K562 (cell line): ENCODE data around the gene P2RY4. TPM values are rescaled to one million over a fixed set of nuclear protein-coding genes. Genes with fewer than 3 reads are reported as not detected.

ENCODE experiments used
- ATAC-seq: fragments of 200-7000 bp; cut with Tn5 transposase; 3 replicates; pipeline ENCODE4 v1.9.1; 2020; ENCODE audit warnings: moderate library complexity
- BruUV-seq: library from RNA; stranded (reverse); fragments of 400-500 nt; replicated peaks from 2 replicates; lab custom pipeline; 2021; lab: Mats Ljungman, UMichigan
- CTCF ChIA-PET: fragments of 300-600 bp; formaldehyde crosslinking; extraction: SDS; loops from one replicate; lab custom pipeline; 2021; ENCODE audit warnings: low intra/inter-chr PET ratio; lab: Yijun Ruan, JAX
- POLR2A ChIA-PET: fragments of 300-600, 350-650 bp; sonication (Branson Sonifier 250); formaldehyde crosslinking; extraction: SDS; loops from one replicate; lab custom pipeline; 2021; ENCODE audit warnings: antibody characterized with exemption, inconsistent platforms; lab: Yijun Ruan, JAX
- DNase-seq, 4 experiments: peaks; one replicate each; pipeline versions ENCODE4 v3.0.0 to v3.0.0-alpha.2; 2011 to 2018; ENCODE audit warnings: low spot score in 3 of 4, mixed read lengths in 3 of 4; ENCODE audit errors: extremely low read depth in 1 of 4
- FAIRE-seq: peaks from 2 replicates; lab custom pipeline; 2011; peaks lifted over from hg19 to GRCh38; lab: Jason Lieb, UNC
- H2AFZ ChIP-seq: 2 replicates; pipeline ENCODE4 v1.6.0; 2011; ENCODE audit warnings: low read depth, low read length, control low read depth, inconsistent platforms
- H3K27ac ChIP-seq: fragments of 200-600 bp; 3 replicates; pipeline ENCODE4 v1.8.0; 2011; ENCODE audit warnings: low read depth, mild to moderate bottlenecking, control low read depth, inconsistent platforms, low read length, moderate library complexity, mixed read lengths; ENCODE audit errors: extremely low read depth
- H3K27me3 ChIP-seq, 2 experiments: fragments of 300-600 bp in 1 of 2; 2 replicates in 1 of 2; 3 replicates in 1 of 2; pipeline versions ENCODE4 v1.6.0 to v1.8.0; 2011; ENCODE audit warnings: inconsistent platforms in 2 of 2, low read length in 2 of 2, mild to moderate bottlenecking in 1 of 2, mixed read lengths in 1 of 2, moderate library complexity in 1 of 2; ENCODE audit not compliant: control insufficient read depth in 2 of 2, insufficient read depth in 2 of 2
- H3K36me3 ChIP-seq: fragments of 300-600 bp; 3 replicates; pipeline ENCODE4 v1.8.0; 2011; ENCODE audit warnings: mild to moderate bottlenecking, low read length, inconsistent platforms; ENCODE audit not compliant: control insufficient read depth, insufficient read depth
- H3K4me1 ChIP-seq, 2 experiments: fragments of 200-600 bp in 1 of 2; replicated peaks in 1 of 2; 2 replicates in 1 of 2; 3 replicates in 1 of 2; pipeline versions ENCODE4 v1.5.1 to v1.8.0; 2011; ENCODE audit warnings: inconsistent platforms in 2 of 2, low read length in 2 of 2, mild to moderate bottlenecking in 1 of 2, mixed read lengths in 1 of 2, moderate library complexity in 1 of 2; ENCODE audit not compliant: control insufficient read depth in 2 of 2, insufficient read depth in 2 of 2
- H3K4me2 ChIP-seq: 2 replicates; pipeline ENCODE4 v1.6.1; 2011; ENCODE audit warnings: low read length, control low read depth, inconsistent platforms, mixed read lengths; ENCODE audit not compliant: insufficient read depth
- H3K4me3 ChIP-seq: fragments of 200-600 bp; sonication (generic), shearing (Covaris generic); 2 replicates; pipeline ENCODE4 v1.5.1; 2016; ENCODE audit warnings: control low read depth, inconsistent platforms
- H3K79me2 ChIP-seq: fragments of 200-600 bp; 3 replicates; pipeline ENCODE4 v1.8.0; 2011; ENCODE audit warnings: low read length, inconsistent platforms; ENCODE audit not compliant: control insufficient read depth, insufficient read depth
- H3K9ac ChIP-seq, 2 experiments: 2 replicates each; pipeline versions ENCODE4 v1.6.0 to v1.6.1; 2011; ENCODE audit warnings: low read depth in 2 of 2, low read length in 2 of 2, control low read depth in 1 of 2, inconsistent platforms in 1 of 2, mild to moderate bottlenecking in 1 of 2, mixed read lengths in 1 of 2; ENCODE audit not compliant: insufficient read depth in 1 of 2
- H3K9me1 ChIP-seq: one replicate; pipeline ENCODE4 v1.6.0; 2011; ENCODE audit warnings: inconsistent platforms, mild to moderate bottlenecking, low read length, moderate library complexity; ENCODE audit not compliant: control insufficient read depth, insufficient read depth
- H3K9me3 ChIP-seq: replicated peaks from 2 replicates; pipeline ENCODE4 v1.5.1; 2011; ENCODE audit warnings: low read depth, low read length, inconsistent platforms; ENCODE audit not compliant: control insufficient read depth, insufficient read depth
- H4K20me1 ChIP-seq: replicated peaks from 2 replicates; pipeline ENCODE4 v1.6.1; 2011; ENCODE audit warnings: low read length, inconsistent platforms, mixed read lengths; ENCODE audit not compliant: control insufficient read depth, insufficient read depth
- ATF7 ChIP-seq: fragments of 450-650 bp; IDR thresholded peaks from 2 replicates; pipeline ENCODE4 v1.7.1; 2014; ENCODE audit warnings: mild to moderate bottlenecking, moderate library complexity
- BRF1 ChIP-seq: IDR thresholded peaks from 3 replicates; pipeline ENCODE4 v1.6.1; 2011; ENCODE audit warnings: borderline replicate concordance, mild to moderate bottlenecking; ENCODE audit not compliant: insufficient read length; ENCODE audit errors: extremely low read depth
- EP300 ChIP-seq: IDR thresholded peaks from 2 replicates; pipeline ENCODE4 v1.6.1; 2012; ENCODE audit warnings: low read length, improper control_type of control experiment
- ETV5 ChIP-seq: sonication (generic); formaldehyde crosslinking; IDR thresholded peaks from 2 replicates; pipeline ENCODE4 v1.4.0; 2020; ENCODE audit warnings: low read depth, mild to moderate bottlenecking, missing genetic modification reagents
- GATA2 ChIP-seq: sonication (generic); formaldehyde crosslinking; IDR thresholded peaks from 2 replicates; pipeline ENCODE4 v1.4.0; 2020; ENCODE audit warnings: mild to moderate bottlenecking, missing genetic modification reagents
- MTA1 ChIP-seq: fragments of 450-650 bp; IDR thresholded peaks from 2 replicates; pipeline ENCODE4 v1.6.1; 2017; ENCODE audit warnings: borderline replicate concordance
- NUFIP1 ChIP-seq: fragments of 450-650 bp; IDR thresholded peaks from 2 replicates; pipeline ENCODE4 v1.6.1; 2018; ENCODE audit not compliant: partially characterized antibody
- PCBP1 ChIP-seq: fragments of 200-400 bp; formaldehyde crosslinking; IDR thresholded peaks from 2 replicates; pipeline ENCODE4 v1.6.1; 2018; ENCODE audit warnings: mild to moderate bottlenecking, low read depth, low read length; ENCODE audit not compliant: poor library complexity, severe bottlenecking
- PHF8 ChIP-seq: fragments of 200-600 bp; sonication (generic); IDR thresholded peaks from 2 replicates; pipeline ENCODE4 v1.6.1; 2012; ENCODE audit warnings: mixed run types, mild to moderate bottlenecking, inconsistent platforms, low read length, moderate library complexity, borderline replicate concordance
- SMARCA4 ChIP-seq: fragments of 450-650 bp; IDR thresholded peaks from 2 replicates; pipeline ENCODE4 v1.6.1; 2016
- SREBF2 ChIP-seq: sonication (generic); formaldehyde crosslinking; IDR thresholded peaks from 2 replicates; pipeline ENCODE4 v1.4.0; 2020; ENCODE audit warnings: mild to moderate bottlenecking, missing genetic modification reagents
- ZBED1 ChIP-seq: IDR thresholded peaks from 2 replicates; pipeline ENCODE4 v1.6.1; 2014
- ZKSCAN8 ChIP-seq: fragments of 200-800 bp; sonication (Bioruptor generic); IDR thresholded peaks from 2 replicates; pipeline ENCODE4 v1.6.1; 2016; ENCODE audit warnings: missing genetic modification characterization, missing compliant biosample characterization
- ZNF263 ChIP-seq: sonication (generic); formaldehyde crosslinking; IDR thresholded peaks from 2 replicates; pipeline ENCODE4 v1.8.0; 2022; ENCODE audit warnings: mild to moderate bottlenecking, missing genetic modification reagents, borderline replicate concordance
- ZNF57 ChIP-seq: fragments of 450-650 bp; formaldehyde crosslinking; IDR thresholded peaks from 2 replicates; pipeline ENCODE4 v1.4.0; 2020; ENCODE audit warnings: mild to moderate bottlenecking, moderate library complexity
- ZNF584 ChIP-seq: fragments of 200-800 bp; sonication (Bioruptor generic); IDR thresholded peaks from 2 replicates; pipeline ENCODE4 v1.6.1; 2016; ENCODE audit warnings: low read depth, mild to moderate bottlenecking, missing genetic modification characterization, missing compliant biosample characterization
- ZNF589 ChIP-seq: fragments of 200-800 bp; sonication (Bioruptor generic); IDR thresholded peaks from 2 replicates; pipeline ENCODE4 v1.6.1; 2016; ENCODE audit warnings: low read depth, missing genetic modification characterization, missing compliant biosample characterization
- WGBS: fragments of 100-300 bp; shearing (Covaris generic); methylation state at CpG from one replicate; pipeline ENCODE4 v1.1.6; 2016; ENCODE audit warnings: low coverage, mixed read lengths; ENCODE audit not compliant: insufficient coverage; ENCODE audit errors: missing lambda C conversion rate; 5-methylcytosine and 5-hydroxymethylcytosine counted together
- in situ Hi-C: fragments of 300-500 bp; cut with MboI; formaldehyde crosslinking; loops from 4 replicates; pipeline ENCODE4 v1.15.0; 2018; ENCODE audit warnings: inconsistent platforms, mixed read lengths
- intact Hi-C: fragments of 100-400 bp; cut with micrococcal nuclease; formaldehyde crosslinking; loops from 2 replicates; pipeline ENCODE4 v1.14.2; 2022
- polyA plus RNA-seq, 8 experiments: library from polyadenylated mRNA; depleted of rRNA in 4 of 8; stranded (reverse) in 5 of 8; unstranded in 3 of 8; fragments of >200 nt; fragmentation: Nextera tagmentation in 2 of 8; fragmentation: Illumina TruSeq in 1 of 8; extraction: Ambion mirVana in 2 of 8; extraction: Trizol in 1 of 8; gene quantifications; 2 replicates each; pipeline versions ENCODE4 v1.2.1 to v1.2.3, GENCODE V29; 2011 to 2014; ENCODE audit warnings: inconsistent platforms in 1 of 8, missing spikeins in 1 of 8
- total RNA-seq, 7 experiments: library from RNA; depleted of rRNA in 6 of 7; stranded (reverse); fragments of >200 nt in 6 of 7; fragmentation: Illumina TruSeq in 2 of 7; extraction: Trizol in 2 of 7; gene quantifications; 2 replicates each; pipeline versions ENCODE4 v1.2.1 to v1.2.3, GENCODE V29; 2011 to 2021; ENCODE audit warnings: low replicate concordance in 1 of 7
- TF ChIP-seq, protein P1 (sequence below): fragments of 250-450 bp; sonication (Bioruptor Pico); IDR thresholded peaks from 2 replicates; pipeline ENCODE4 v1.8.0; 2021; ENCODE audit warnings: moderate library complexity, mild to moderate bottlenecking, inconsistent platforms
- TF ChIP-seq, protein P2 (sequence below): fragments of 250-450 bp; sonication (Bioruptor Pico); IDR thresholded peaks from 2 replicates; pipeline ENCODE4 v1.8.0; 2022; ENCODE audit warnings: moderate library complexity, mild to moderate bottlenecking, inconsistent platforms

The P2RY4 gene
- total and polyA plus RNA-seq, 9 of the 15 experiments (the other 6 are each of a cell fraction or from before 2014, with no cell fraction given): not detected

DNA sequence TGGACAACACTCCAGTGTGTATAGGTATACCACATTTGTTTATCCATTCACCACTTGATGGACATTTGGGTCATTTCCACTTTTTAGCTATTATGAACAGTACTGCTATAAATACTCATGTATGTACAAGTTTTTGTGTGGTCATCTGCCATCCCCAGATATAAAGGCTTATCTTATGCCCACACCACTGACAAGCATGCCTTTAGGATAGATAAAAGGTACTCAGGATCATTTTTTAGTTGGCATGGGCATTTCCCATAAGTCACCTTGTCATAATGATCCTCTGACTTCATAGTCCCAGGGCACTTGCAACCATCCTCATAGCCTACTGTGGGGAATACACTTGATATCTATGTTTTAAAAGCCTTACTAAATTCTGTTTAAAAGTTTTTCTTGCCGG lies 19.3 kb downstream of the P2RY4 start:
- ATAC-seq: no peak
- in situ Hi-C loops (no loop called here), intact Hi-C loops (no loop called here)
- no peak overlapping the region for H3K9ac ChIP-seq
- H3K27ac ChIP-seq: no peak overlapping the region
- H3K4me3 ChIP-seq: no peak overlapping the region
- H3K9me3 ChIP-seq: no peaks in the 10 kb centered on the region
- DNase-seq: no peak
- ChIA-PET POLR2A (no interaction called here), CTCF (no interaction called here)
- no TSS peak for BruUV-seq
- peaks cover 3 to 17% of the 10 kb centered on the region in 2 experiments; a peak in 2 of 5 replicates for H3K27me3 ChIP-seq
- no peaks in the 10 kb centered on the region for H4K20me1 ChIP-seq
- no peak for FAIRE-seq
- H3K4me1 ChIP-seq: no peaks in the 10 kb centered on the region
- H3K4me2 ChIP-seq: no peak overlapping the region
- H3K9me1 ChIP-seq: no peaks in the 10 kb centered on the region
- no peaks in the 10 kb centered on the region for H3K36me3 ChIP-seq
- H2AFZ ChIP-seq: no peak overlapping the region
- no peaks in the 10 kb centered on the region for H3K79me2 ChIP-seq
- TF ChIP-seq BRF1 (no peak), ATF7 (no peak), MTA1 (no peak), SREBF2 (CRISPR knock-in tag) (no peak), ZNF263 (no peak)
- TF ChIP-seq, protein P1, sequence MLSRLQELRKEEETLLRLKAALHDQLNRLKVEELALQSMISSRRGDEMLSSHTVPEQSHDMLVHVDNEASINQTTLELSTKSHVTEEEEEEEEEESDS (CRISPR knock-in tag): no peak
- WGBS: 0% methylated on average over 1 of the region's 1 CpG

DNA sequence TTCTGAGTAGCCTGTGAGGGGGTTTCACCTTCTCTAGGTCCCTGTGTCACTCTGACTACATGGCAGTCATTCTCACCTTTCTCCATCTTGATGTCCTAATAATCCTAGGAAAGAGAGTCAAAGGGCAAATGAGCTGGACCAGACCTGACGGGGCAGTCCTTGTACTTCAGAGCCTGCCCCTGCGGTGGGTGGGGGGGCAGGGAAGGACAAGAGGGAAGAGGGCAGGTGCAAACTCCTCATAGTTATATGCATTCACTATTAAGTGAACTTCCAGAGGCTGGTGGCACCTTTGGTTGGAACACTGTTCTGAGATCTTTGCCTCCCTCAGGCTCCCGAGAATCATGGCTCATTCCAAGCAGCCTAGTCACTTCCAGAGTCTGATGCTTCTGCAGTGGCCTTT lies 25.6 kb downstream of the P2RY4 start, which contains the start of gene AWAT1:
Gene AWAT1, plus strand, starts transcription at position 301 of the 400 bp plus-strand sequence. Its CDS starts 41 bp downstream, at position 342.
- no peak within 1 kb of the TSS for H2AFZ ChIP-seq
- POLR2A ChIA-PET: no interaction called here
- H3K4me1 ChIP-seq: peaks cover 0 to 8% of the 10 kb centered on the region in 2 experiments; a peak in 1 of 5 replicates
- CTCF ChIA-PET: no interaction called here
- no peaks in the 10 kb centered on the region for H3K36me3 ChIP-seq
- FAIRE-seq: no peak
- no peaks in the 10 kb centered on the region for H4K20me1 ChIP-seq
- H3K9me3 ChIP-seq: no peaks in the 10 kb centered on the region
- 0% methylated on average over 1 of the region's 3 CpGs for WGBS
- peaks cover 0 to 18% of the 10 kb centered on the region in 2 experiments; a peak in 1 of 5 replicates for H3K27me3 ChIP-seq
- in situ Hi-C loops: no loop called here
- DNase-seq: no peak
- H3K27ac ChIP-seq: no peak within 1 kb of the TSS
- H3K79me2 ChIP-seq: no peaks in the 10 kb centered on the region
- no peaks in the 10 kb centered on the region for H3K9me1 ChIP-seq
- intact Hi-C loops: no loop called here
- no TSS peak for BruUV-seq
- H3K9ac ChIP-seq: no peak within 1 kb of the TSS
- no peak within 1 kb of the TSS for H3K4me2 ChIP-seq
- ATAC-seq: no peak
- no peak within 1 kb of the TSS for H3K4me3 ChIP-seq
- TF ChIP-seq NUFIP1 (no peak), ZKSCAN8 (no peak), ETV5 (no peak), GATA2 (CRISPR knock-in tag) (no peak), ZNF584 (no peak), SMARCA4 (no peak), ZNF57 (no peak), ZBED1 (no peak), PHF8 (no peak), PCBP1 (no peak), ZNF589 (CRISPR knock-in tag) (no peak), EP300 (no peak)
- TF ChIP-seq, protein P2, sequence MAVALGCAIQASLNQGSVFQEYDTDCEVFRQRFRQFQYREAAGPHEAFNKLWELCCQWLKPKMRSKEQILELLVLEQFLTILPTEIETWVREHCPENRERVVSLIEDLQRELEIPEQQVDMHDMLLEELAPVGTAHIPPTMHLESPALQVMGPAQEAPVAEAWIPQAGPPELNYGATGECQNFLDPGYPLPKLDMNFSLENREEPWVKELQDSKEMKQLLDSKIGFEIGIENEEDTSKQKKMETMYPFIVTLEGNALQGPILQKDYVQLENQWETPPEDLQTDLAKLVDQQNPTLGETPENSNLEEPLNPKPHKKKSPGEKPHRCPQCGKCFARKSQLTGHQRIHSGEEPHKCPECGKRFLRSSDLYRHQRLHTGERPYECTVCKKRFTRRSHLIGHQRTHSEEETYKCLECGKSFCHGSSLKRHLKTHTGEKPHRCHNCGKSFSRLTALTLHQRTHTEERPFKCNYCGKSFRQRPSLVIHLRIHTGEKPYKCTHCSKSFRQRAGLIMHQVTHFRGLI (CRISPR knock-in tag): no peak
